Measurements from ENCODE around the gene SH2D4B. TPM values are rescaled to one million over a fixed set of nuclear protein-coding genes. Genes with fewer than 3 reads are reported as not detected.

The SH2D4B gene
- polyA plus RNA-seq, 1 donor from 2014 or later: 1.4 TPM

DNA sequence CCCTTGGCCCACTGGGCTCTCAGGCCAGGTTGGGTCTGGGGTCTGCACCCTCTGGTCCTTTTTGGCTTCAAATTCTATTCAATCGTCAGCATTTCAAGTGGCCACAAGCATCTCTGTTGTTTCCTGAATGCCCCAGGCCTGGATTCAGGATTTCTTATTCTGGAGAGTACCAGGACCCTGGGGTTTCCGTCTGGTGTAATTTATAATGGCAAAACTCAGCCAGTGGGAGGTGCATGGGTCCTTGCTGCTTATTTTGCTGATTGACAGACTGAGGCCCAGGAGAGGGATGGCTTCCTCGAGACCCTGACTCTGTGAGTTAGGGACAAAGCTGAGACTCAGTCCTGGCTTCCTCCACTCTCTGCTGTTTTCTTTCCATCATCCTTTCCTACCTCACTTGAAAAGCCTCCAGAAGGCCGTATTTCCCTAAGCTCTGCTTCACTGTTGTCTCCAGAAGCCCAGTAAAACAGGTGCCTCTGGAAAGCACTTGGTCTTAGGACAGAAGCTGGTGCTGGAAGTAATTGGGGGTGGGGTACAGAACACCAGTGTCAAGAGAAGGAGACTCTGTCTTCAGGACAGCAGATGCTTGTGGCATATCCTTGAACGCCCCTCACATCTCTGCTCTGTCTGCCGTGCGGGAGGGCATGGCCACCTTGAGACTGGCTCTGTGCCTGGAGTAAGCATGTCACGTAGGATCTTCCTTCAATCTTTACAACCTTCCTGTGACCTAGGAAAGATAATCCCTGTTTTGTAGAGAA lies 39.4 kb upstream of the SH2D4B start:
- no peak overlapping the region for H3K9ac ChIP-seq (ENCODE audit: low read length)
- H2AFZ ChIP-seq (ENCODE audit: low read depth, low read length): no peak overlapping the region
- no peaks in the 10 kb centered on the region for H4K20me1 ChIP-seq (ENCODE audit: insufficient read depth)
- no peaks in the 10 kb centered on the region for H3F3A ChIP-seq (ENCODE audit: insufficient read depth, low read length, poor library complexity, severe bottlenecking)
- H3K9me3 ChIP-seq (ENCODE audit: low read length): no peaks in the 10 kb centered on the region
- no peaks in the 10 kb centered on the region for H3K9me2 ChIP-seq (ENCODE audit: insufficient read depth, low read length)
- TF ChIP-seq TAF1 (IDR thresholded peaks at IDR 0.05; ENCODE audit: low read depth) (no peak), SMC3 (conservative IDR thresholded peaks at IDR 0.05; ENCODE audit: poor library complexity) (no peak), EZH2 (IDR thresholded peaks at IDR 0.05; ENCODE audit: borderline replicate concordance, insufficient read depth, low read length, poor library complexity, severe bottlenecking) (no peak), POLR2AphosphoS5 (IDR thresholded peaks at IDR 0.05) (no peak), MXI1 (conservative IDR thresholded peaks at IDR 0.05; ENCODE audit: poor library complexity, severe bottlenecking) (no peak), RAD21 (conservative IDR thresholded peaks at IDR 0.05) (no peak)
- TF ChIP-seq, protein P1, sequence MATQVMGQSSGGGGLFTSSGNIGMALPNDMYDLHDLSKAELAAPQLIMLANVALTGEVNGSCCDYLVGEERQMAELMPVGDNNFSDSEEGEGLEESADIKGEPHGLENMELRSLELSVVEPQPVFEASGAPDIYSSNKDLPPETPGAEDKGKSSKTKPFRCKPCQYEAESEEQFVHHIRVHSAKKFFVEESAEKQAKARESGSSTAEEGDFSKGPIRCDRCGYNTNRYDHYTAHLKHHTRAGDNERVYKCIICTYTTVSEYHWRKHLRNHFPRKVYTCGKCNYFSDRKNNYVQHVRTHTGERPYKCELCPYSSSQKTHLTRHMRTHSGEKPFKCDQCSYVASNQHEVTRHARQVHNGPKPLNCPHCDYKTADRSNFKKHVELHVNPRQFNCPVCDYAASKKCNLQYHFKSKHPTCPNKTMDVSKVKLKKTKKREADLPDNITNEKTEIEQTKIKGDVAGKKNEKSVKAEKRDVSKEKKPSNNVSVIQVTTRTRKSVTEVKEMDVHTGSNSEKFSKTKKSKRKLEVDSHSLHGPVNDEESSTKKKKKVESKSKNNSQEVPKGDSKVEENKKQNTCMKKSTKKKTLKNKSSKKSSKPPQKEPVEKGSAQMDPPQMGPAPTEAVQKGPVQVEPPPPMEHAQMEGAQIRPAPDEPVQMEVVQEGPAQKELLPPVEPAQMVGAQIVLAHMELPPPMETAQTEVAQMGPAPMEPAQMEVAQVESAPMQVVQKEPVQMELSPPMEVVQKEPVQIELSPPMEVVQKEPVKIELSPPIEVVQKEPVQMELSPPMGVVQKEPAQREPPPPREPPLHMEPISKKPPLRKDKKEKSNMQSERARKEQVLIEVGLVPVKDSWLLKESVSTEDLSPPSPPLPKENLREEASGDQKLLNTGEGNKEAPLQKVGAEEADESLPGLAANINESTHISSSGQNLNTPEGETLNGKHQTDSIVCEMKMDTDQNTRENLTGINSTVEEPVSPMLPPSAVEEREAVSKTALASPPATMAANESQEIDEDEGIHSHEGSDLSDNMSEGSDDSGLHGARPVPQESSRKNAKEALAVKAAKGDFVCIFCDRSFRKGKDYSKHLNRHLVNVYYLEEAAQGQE (IDR thresholded peaks at IDR 0.05; ENCODE audit: borderline replicate concordance): no peak
- TF ChIP-seq, protein P2, sequence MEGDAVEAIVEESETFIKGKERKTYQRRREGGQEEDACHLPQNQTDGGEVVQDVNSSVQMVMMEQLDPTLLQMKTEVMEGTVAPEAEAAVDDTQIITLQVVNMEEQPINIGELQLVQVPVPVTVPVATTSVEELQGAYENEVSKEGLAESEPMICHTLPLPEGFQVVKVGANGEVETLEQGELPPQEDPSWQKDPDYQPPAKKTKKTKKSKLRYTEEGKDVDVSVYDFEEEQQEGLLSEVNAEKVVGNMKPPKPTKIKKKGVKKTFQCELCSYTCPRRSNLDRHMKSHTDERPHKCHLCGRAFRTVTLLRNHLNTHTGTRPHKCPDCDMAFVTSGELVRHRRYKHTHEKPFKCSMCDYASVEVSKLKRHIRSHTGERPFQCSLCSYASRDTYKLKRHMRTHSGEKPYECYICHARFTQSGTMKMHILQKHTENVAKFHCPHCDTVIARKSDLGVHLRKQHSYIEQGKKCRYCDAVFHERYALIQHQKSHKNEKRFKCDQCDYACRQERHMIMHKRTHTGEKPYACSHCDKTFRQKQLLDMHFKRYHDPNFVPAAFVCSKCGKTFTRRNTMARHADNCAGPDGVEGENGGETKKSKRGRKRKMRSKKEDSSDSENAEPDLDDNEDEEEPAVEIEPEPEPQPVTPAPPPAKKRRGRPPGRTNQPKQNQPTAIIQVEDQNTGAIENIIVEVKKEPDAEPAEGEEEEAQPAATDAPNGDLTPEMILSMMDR (IDR thresholded peaks at IDR 0.05; ENCODE audit: poor library complexity, severe bottlenecking): no peak
- H3K27ac ChIP-seq (ENCODE audit: low read length): no peak overlapping the region
- no peak overlapping the region for H3K4me2 ChIP-seq (ENCODE audit: low read length)
- peaks cover 58% of the 10 kb centered on the region for H3K79me2 ChIP-seq (replicated peaks; ENCODE audit: insufficient read depth, low read length)
- no peak overlapping the region for H3K4me3 ChIP-seq (ENCODE audit: low read length)
- no peaks in the 10 kb centered on the region for H3K36me3 ChIP-seq (ENCODE audit: insufficient read depth, low read length)
- H3K27me3 ChIP-seq (ENCODE audit: insufficient read depth, low read depth, low read length): no peaks in the 10 kb centered on the region

DNA sequence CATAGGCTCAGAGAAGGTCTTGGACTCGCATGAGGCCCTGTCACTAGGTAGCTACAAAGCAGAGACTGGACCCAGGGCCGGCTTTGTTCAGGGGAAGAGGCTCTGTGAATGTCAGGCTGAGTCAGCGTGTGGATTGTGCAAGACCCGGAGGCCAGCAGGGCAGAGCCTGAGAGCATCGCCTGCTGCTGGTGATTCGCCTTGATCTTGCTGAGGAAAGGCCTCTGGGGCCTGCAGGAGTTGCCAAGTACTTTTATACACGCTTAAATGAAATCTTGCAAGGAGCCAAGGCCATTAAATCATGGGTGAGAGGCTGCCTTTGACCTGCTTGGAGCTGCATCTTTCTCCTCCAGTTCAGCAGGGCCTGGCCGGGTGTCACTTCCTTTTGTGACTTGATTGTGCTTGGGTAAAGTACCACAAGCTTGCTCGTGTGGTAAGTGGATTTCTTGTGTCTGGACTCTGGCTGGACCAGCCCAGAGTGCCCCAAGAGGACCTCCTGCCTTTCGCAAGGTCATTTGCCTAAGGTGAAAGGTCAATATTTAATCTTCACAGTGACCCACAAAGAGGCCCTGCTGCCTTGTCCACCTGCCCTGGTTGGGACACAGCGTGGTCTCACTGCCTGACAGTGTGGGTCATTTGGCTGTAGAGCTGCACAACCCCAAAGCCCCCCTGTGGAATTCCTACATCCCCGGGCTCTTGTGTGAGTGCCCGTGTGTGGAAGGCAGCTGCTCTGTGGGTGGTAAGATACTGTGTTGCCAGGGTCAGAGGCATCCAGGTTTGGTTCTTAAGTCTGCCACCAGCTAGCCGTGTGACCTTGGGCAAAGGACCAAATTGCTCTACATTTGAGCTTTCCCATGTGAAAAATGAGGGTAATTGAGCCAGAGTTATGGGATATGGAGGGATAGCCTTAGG lies 38.6 kb upstream of the SH2D4B start:
- no peak overlapping the region for H3K9ac ChIP-seq (ENCODE audit: low read length)
- H2AFZ ChIP-seq (ENCODE audit: low read depth, low read length): no peak overlapping the region
- H3K9me2 ChIP-seq (ENCODE audit: insufficient read depth, low read length): no peaks in the 10 kb centered on the region
- H3K36me3 ChIP-seq (ENCODE audit: insufficient read depth, low read length): no peaks in the 10 kb centered on the region
- no peak overlapping the region for H3K27ac ChIP-seq (ENCODE audit: low read length)
- H3F3A ChIP-seq (ENCODE audit: insufficient read depth, low read length, poor library complexity, severe bottlenecking): no peaks in the 10 kb centered on the region
- no peaks in the 10 kb centered on the region for H4K20me1 ChIP-seq (ENCODE audit: insufficient read depth)
- H3K9me3 ChIP-seq (ENCODE audit: low read length): no peaks in the 10 kb centered on the region
- no peak overlapping the region for H3K4me2 ChIP-seq (ENCODE audit: low read length)
- H3K4me3 ChIP-seq (ENCODE audit: low read length): no peak overlapping the region
- no peaks in the 10 kb centered on the region for H3K27me3 ChIP-seq (ENCODE audit: insufficient read depth, low read depth, low read length)
- peaks cover 52% of the 10 kb centered on the region for H3K79me2 ChIP-seq (replicated peaks; ENCODE audit: insufficient read depth, low read length)
- no peak for TF ChIP-seq RAD21 (conservative IDR thresholded peaks at IDR 0.05)
- no peak for TF ChIP-seq POLR2AphosphoS5 (IDR thresholded peaks at IDR 0.05)
- TF ChIP-seq EP300 (conservative IDR thresholded peaks at IDR 0.05; ENCODE audit: poor library complexity, severe bottlenecking): no peak
- TF ChIP-seq, protein P1 (IDR thresholded peaks at IDR 0.05; ENCODE audit: borderline replicate concordance): no peak
- TF ChIP-seq EZH2 (IDR thresholded peaks at IDR 0.05; ENCODE audit: borderline replicate concordance, insufficient read depth, low read length, poor library complexity, severe bottlenecking): no peak
- TF ChIP-seq MXI1 (conservative IDR thresholded peaks at IDR 0.05; ENCODE audit: poor library complexity, severe bottlenecking): no peak
- TF ChIP-seq, protein P2 (IDR thresholded peaks at IDR 0.05; ENCODE audit: poor library complexity, severe bottlenecking): no peak
- TF ChIP-seq TAF1 (IDR thresholded peaks at IDR 0.05; ENCODE audit: low read depth): no peak
- no peak for TF ChIP-seq SMC3 (conservative IDR thresholded peaks at IDR 0.05; ENCODE audit: poor library complexity)
